ENCODE data around the gene SCGB1A1. TPM values are rescaled to one million over a fixed set of nuclear protein-coding genes. Genes with fewer than 3 reads are reported as not detected.

SCGB1A1 gene
- total RNA-seq, 1 donor from 2014 or later: 2.0 TPM

Other genes with a start within 250 kb of the SCGB1A1 start
- gene SCGB1D1, start 228.8 kb upstream of the SCGB1A1 start, total RNA-seq: not detected
- gene SCGB2A1, start 210.4 kb upstream of the SCGB1A1 start, total RNA-seq: not detected
- not detected for gene SCGB1D2, start 176.8 kb upstream of the SCGB1A1 start, total RNA-seq
- gene SCGB2A2, start 148.9 kb upstream of the SCGB1A1 start, total RNA-seq: not detected
- not detected for gene SCGB1D4, start 120.0 kb upstream of the SCGB1A1 start, total RNA-seq
- gene ASRGL1, start 81.6 kb upstream of the SCGB1A1 start, total RNA-seq: 5.6 TPM
- gene AHNAK, start 127.8 kb downstream of the SCGB1A1 start, total RNA-seq: 115 TPM
- 441 TPM for gene EEF1G, start 154.9 kb downstream of the SCGB1A1 start, total RNA-seq
- 32.6 TPM for gene TUT1, start 172.5 kb downstream of the SCGB1A1 start, total RNA-seq
- 24.4 TPM for gene MTA2, start 182.8 kb downstream of the SCGB1A1 start, total RNA-seq
- gene EML3, start 193.7 kb downstream of the SCGB1A1 start, total RNA-seq: 29.9 TPM
- gene ROM1, start 194.2 kb downstream of the SCGB1A1 start, total RNA-seq: 1.1 TPM
- gene B3GAT3, start 203.0 kb downstream of the SCGB1A1 start, total RNA-seq: 16.8 TPM
- gene GANAB, start 227.6 kb downstream of the SCGB1A1 start, total RNA-seq: 220 TPM
- 12.8 TPM for gene INTS5, start 234.3 kb downstream of the SCGB1A1 start, total RNA-seq
- gene C11orf98, start 246.2 kb downstream of the SCGB1A1 start, total RNA-seq: 30.4 TPM
- gene CSKMT, start 246.3 kb downstream of the SCGB1A1 start, total RNA-seq: 3.4 TPM

Data from left lobe of liver (tissue), 1 donor.